HCEC 1CT (cell line): ENCODE results near the gene RS1.
A peak's percentile ranks its signal among the peaks of the same experiment; 100 is the strongest.

Experiments
- DNase-seq: peaks from one replicate; pipeline ENCODE4 v3.0.0-alpha.2; 2017

The RS1 gene

GRCh38 chrX:18668071-18668835 is 3.7 kb downstream of the RS1 start:
- DNase-seq: no peak

- no peak for DNase-seq
Observed at GRCh38 chrX:18666614-18667013, 5.3 kb downstream of the RS1 start.

- DNase-seq: no peak
Observed at GRCh38 chrX:18664947-18665346, 7.0 kb downstream of the RS1 start.

GRCh38 chrX:18661273-18661672 is 10.6 kb downstream of the RS1 start:
- DNase-seq: no peak

- DNase-seq: no peak
Observed at GRCh38 chrX:18654875-18655836, 16.8 kb downstream of the RS1 start.

GRCh38 chrX:18652636-18653035 is 19.3 kb downstream of the RS1 start:
- DNase-seq: no peak

GRCh38 chrX:18650662-18651061 is 21.2 kb downstream of the RS1 start:
- DNase-seq: no peak

GRCh38 chrX:18649498-18649951 is 22.4 kb downstream of the RS1 start:
- DNase-seq: no peak

GRCh38 chrX:18647621-18648020 is 24.3 kb downstream of the RS1 start:
- DNase-seq: no peak

- no peak for DNase-seq
Observed at GRCh38 chrX:18643853-18644252, 28.1 kb downstream of the RS1 start.

GRCh38 chrX:18643243-18643642 is 28.7 kb downstream of the RS1 start:
- DNase-seq: no peak

- no peak for DNase-seq
Observed at GRCh38 chrX:18640686-18641085, 31.2 kb downstream of the RS1 start.

GRCh38 chrX:18639280-18639679 is 32.6 kb downstream of the RS1 start:
- no peak for DNase-seq

GRCh38 chrX:18638398-18638797 is 33.5 kb downstream of the RS1 start:
- no peak for DNase-seq

- DNase-seq: no peak
Observed at GRCh38 chrX:18630934-18631333, 41.0 kb downstream of the RS1 start.

GRCh38 chrX:18624599-18624998 is 47.3 kb downstream of the RS1 start:
- no peak for DNase-seq

- no peak for DNase-seq
Observed at GRCh38 chrX:18620349-18620748, 51.6 kb downstream of the RS1 start.

- DNase-seq: no peak
Observed at GRCh38 chrX:18619288-18619687, 52.6 kb downstream of the RS1 start.

- peak; percentile 65 for DNase-seq
Observed at GRCh38 chrX:18617407-18617750, 54.5 kb downstream of the RS1 start.

GRCh38 chrX:18616688-18617406 is 55.1 kb downstream of the RS1 start:
- no peak for DNase-seq

GRCh38 chrX:18613930-18614639 is 57.8 kb downstream of the RS1 start:
- DNase-seq: no peak

GRCh38 chrX:18607966-18608365 is 63.9 kb downstream of the RS1 start:
- no peak for DNase-seq

GRCh38 chrX:18598413-18598812 is 73.5 kb downstream of the RS1 start:
- DNase-seq: no peak
